Keratinocyte (primary cell): ENCODE measurements around the gene SSPN. TPM values are rescaled to one million over a fixed set of nuclear protein-coding genes. Genes with fewer than 3 reads are reported as not detected.

ENCODE experiments used
- DNase-seq: peaks from one replicate; pipeline ENCODE4 v3.0.0-alpha.2; 2011; ENCODE audit warnings: low read depth, missing footprints, low spot score
- FAIRE-seq: peaks from 2 replicates; lab custom pipeline; 2011; peaks lifted over from hg19 to GRCh38; lab: Jason Lieb, UNC
- H2AFZ ChIP-seq: 2 replicates; pipeline ENCODE4 v1.6.0; 2012; ENCODE audit warnings: low read length, control low read depth, inconsistent platforms; ENCODE audit not compliant: control insufficient read depth
- H3K27ac ChIP-seq: 2 replicates; pipeline ENCODE4 v1.5.1; 2011; ENCODE audit warnings: low read length; ENCODE audit not compliant: control insufficient read depth, insufficient read depth
- H3K27me3 ChIP-seq: 3 replicates; pipeline ENCODE4 v1.6.0; 2011; ENCODE audit warnings: low read length; ENCODE audit not compliant: control insufficient read depth, insufficient read depth; ENCODE audit errors: extremely low read depth
- H3K36me3 ChIP-seq, 2 experiments: 2 replicates in 1 of 2; 3 replicates in 1 of 2; pipeline ENCODE4 v1.5.1; 2011; ENCODE audit warnings: low read length in 2 of 2, mild to moderate bottlenecking in 1 of 2; ENCODE audit not compliant: control insufficient read depth in 2 of 2, insufficient read depth in 2 of 2; ENCODE audit errors: extremely low read depth in 1 of 2
- H3K4me1 ChIP-seq: 3 replicates; pipeline ENCODE4 v1.5.1; 2011; ENCODE audit warnings: low read length; ENCODE audit not compliant: control insufficient read depth, insufficient read depth; ENCODE audit errors: extremely low read depth
- H3K4me2 ChIP-seq: 3 replicates; pipeline ENCODE4 v1.6.0; 2011; ENCODE audit warnings: low read depth, low read length; ENCODE audit not compliant: control insufficient read depth, insufficient read depth; ENCODE audit errors: extremely low read depth
- H3K4me3 ChIP-seq, 3 experiments: fragments of 200-600 bp in 1 of 3; sonication (generic) in 1 of 3; 2 replicates in 2 of 3; 3 replicates in 1 of 3; pipeline ENCODE4 v1.5.1; 2011 to 2016; ENCODE audit warnings: low read length in 3 of 3, mild to moderate bottlenecking in 3 of 3, control low read depth in 2 of 3, inconsistent platforms in 1 of 3, low read depth in 1 of 3, mixed read lengths in 1 of 3, mixed run types in 1 of 3, moderate library complexity in 1 of 3; ENCODE audit not compliant: control insufficient read depth in 2 of 3, insufficient read depth in 2 of 3; ENCODE audit errors: extremely low read depth in 1 of 3
- H3K79me2 ChIP-seq: 2 replicates; pipeline ENCODE4 v1.6.0; 2012; ENCODE audit warnings: low read length; ENCODE audit not compliant: control insufficient read depth, insufficient read depth
- H3K9ac ChIP-seq: 3 replicates; pipeline ENCODE4 v1.6.0; 2011; ENCODE audit warnings: low read length; ENCODE audit not compliant: control insufficient read depth, insufficient read depth; ENCODE audit errors: extremely low read depth
- H3K9me1 ChIP-seq: 3 replicates; pipeline ENCODE4 v1.6.0; 2011; ENCODE audit warnings: low read length; ENCODE audit not compliant: control insufficient read depth, insufficient read depth; ENCODE audit errors: extremely low read depth
- H3K9me3 ChIP-seq: 2 replicates; pipeline ENCODE4 v1.5.1; 2012; ENCODE audit warnings: low read depth, low read length; ENCODE audit not compliant: control insufficient read depth
- H4K20me1 ChIP-seq: 3 replicates; pipeline ENCODE4 v1.6.0; 2011; ENCODE audit warnings: low read length; ENCODE audit not compliant: control insufficient read depth, insufficient read depth; ENCODE audit errors: extremely low read depth
- CTCF ChIP-seq, 3 experiments: IDR thresholded peaks in 1 of 3; conservative IDR thresholded peaks in 1 of 3; optimal IDR thresholded peaks in 1 of 3; 2 replicates in 2 of 3; 3 replicates in 1 of 3; pipeline versions ENCODE3 to v1.5.1; 2011; ENCODE audit warnings: low read length in 3 of 3, mild to moderate bottlenecking in 3 of 3, moderate library complexity in 2 of 3, control low read depth in 1 of 3, inconsistent platforms in 1 of 3; ENCODE audit not compliant: insufficient read depth in 2 of 3; ENCODE audit errors: extremely low read depth in 1 of 3
- EZH2 ChIP-seq: IDR thresholded peaks from one replicate; pipeline ENCODE4 v1.6.1; 2012; ENCODE audit warnings: inconsistent platforms, mild to moderate bottlenecking, low read length, moderate library complexity
- dilution Hi-C: fragments of 300-500 bp; cut with MboI; formaldehyde crosslinking; loops from one replicate; pipeline ENCODE4 v1.7.0; 2020; ENCODE audit warnings: low sequenced_read_pairs; ENCODE audit not compliant: extremely low pct_ligation_motif_present
- polyA plus RNA-seq, 5 experiments: library from polyadenylated mRNA; depleted of rRNA in 3 of 5; stranded (reverse) in 3 of 5; stranded (forward) in 1 of 5; unstranded in 1 of 5; fragments of >200 nt; gene quantifications; 1 replicate in 1 of 5; 2 replicates in 3 of 5; 3 replicates in 1 of 5; pipeline versions ENCODE4 v1.2.1 to v1.2.3, GENCODE V29; 2011 to 2012; ENCODE audit warnings: missing spikeins in 2 of 5, low read depth in 1 of 5, low replicate concordance in 1 of 5

SSPN gene
- polyA plus RNA-seq, 1 donor (not counting 4 experiments of a cell fraction or from before 2014, with no cell fraction given), result 1.0 TPM

- H3K27me3 ChIP-seq, result no peaks in the 10 kb centered on the region
- peak; percentile 61 for FAIRE-seq
- H3K79me2 ChIP-seq, result no peaks in the 10 kb centered on the region
- no peak overlapping the region for H3K27ac ChIP-seq
- H3K36me3 ChIP-seq, result no peaks in the 10 kb centered on the region
- no peak overlapping the region for H3K4me3 ChIP-seq
- peak; percentile 18 for TF ChIP-seq EZH2
- peak in 2 of 3 experiments; percentile 22 to 34 for TF ChIP-seq CTCF (optimal IDR thresholded peaks at IDR 0.05 in 1 of 3, IDR thresholded peaks at IDR 0.05 in 1 of 3, conservative IDR thresholded peaks at IDR 0.05 in 1 of 3; ENCODE audit: extremely low read depth in 1 of 3, insufficient read depth in 2 of 3, low read length in 3 of 3)
- no peak for DNase-seq
- no peaks in the 10 kb centered on the region for H4K20me1 ChIP-seq
- no peaks in the 10 kb centered on the region for H3K9me3 ChIP-seq
- no peaks in the 10 kb centered on the region for H3K9me1 ChIP-seq
- dilution Hi-C loops, result no loop called here
- no peak overlapping the region for H3K4me2 ChIP-seq
- H3K4me1 ChIP-seq, result peaks cover 16% of the 10 kb centered on the region
- H2AFZ ChIP-seq, result peak overlapping the region; percentile 5
- no peak overlapping the region for H3K9ac ChIP-seq
These were observed 37.2 kb upstream of the SSPN start for GRCh38 chr12:26158078-26158764.

- H3K27me3 ChIP-seq, result no peaks in the 10 kb centered on the region
- H3K36me3 ChIP-seq, result no peaks in the 10 kb centered on the region
- no peak overlapping the region for H3K9ac ChIP-seq
- H3K27ac ChIP-seq, result no peak overlapping the region
- DNase-seq (no peak), FAIRE-seq (no peak)
- no peak for TF ChIP-seq EZH2
- H3K4me2 ChIP-seq, result no peak overlapping the region
- no peaks in the 10 kb centered on the region for H4K20me1 ChIP-seq
- H3K79me2 ChIP-seq, result no peaks in the 10 kb centered on the region
- H3K9me1 ChIP-seq, result no peaks in the 10 kb centered on the region
- dilution Hi-C loops, result no loop called here
- no peak overlapping the region for H3K4me3 ChIP-seq
- no peaks in the 10 kb centered on the region for H3K4me1 ChIP-seq
- no peak overlapping the region for H2AFZ ChIP-seq
- no peaks in the 10 kb centered on the region for H3K9me3 ChIP-seq
These were observed 33.2 kb upstream of the SSPN start for GRCh38 chr12:26162174-26162573.

GRCh38 chr12:26162905-26163304, 32.5 kb upstream of the SSPN start:
- H4K20me1 ChIP-seq, result no peaks in the 10 kb centered on the region
- no peak overlapping the region for H3K9ac ChIP-seq
- H3K4me2 ChIP-seq, result no peak overlapping the region
- H3K4me1 ChIP-seq, result no peaks in the 10 kb centered on the region
- no peaks in the 10 kb centered on the region for H3K79me2 ChIP-seq
- DNase-seq, result no peak
- H3K27ac ChIP-seq, result no peak overlapping the region
- no peak overlapping the region for H2AFZ ChIP-seq
- no peaks in the 10 kb centered on the region for H3K9me1 ChIP-seq
- dilution Hi-C loops, result no loop called here
- no peak for FAIRE-seq
- no peaks in the 10 kb centered on the region for H3K9me3 ChIP-seq
- no peaks in the 10 kb centered on the region for H3K27me3 ChIP-seq
- H3K36me3 ChIP-seq, result no peaks in the 10 kb centered on the region
- TF ChIP-seq CTCF (optimal IDR thresholded peaks at IDR 0.05 in 1 of 3, IDR thresholded peaks at IDR 0.05 in 1 of 3, conservative IDR thresholded peaks at IDR 0.05 in 1 of 3; ENCODE audit: extremely low read depth in 1 of 3, insufficient read depth in 2 of 3, low read length in 3 of 3) (no peak), EZH2 (no peak)
- H3K4me3 ChIP-seq, result no peak overlapping the region
